GM19238 (cell line): ENCODE data around the gene CCDC88C.

Experiments used
- DNase-seq: peaks from one replicate; pipeline ENCODE4 v3.0.0; 2011; ENCODE audit warnings: low spot score; ENCODE audit not compliant: insufficient read length

Gene CCDC88C

GRCh38 chr14:91309756-91310280 lies 107.8 kb downstream of the CCDC88C start:
- no peak for DNase-seq

GRCh38 chr14:91308337-91308736 lies 109.3 kb downstream of the CCDC88C start:
- no peak for DNase-seq

GRCh38 chr14:91307652-91308051 lies 110.0 kb downstream of the CCDC88C start:
- no peak for DNase-seq

- DNase-seq = no peak
Observed at GRCh38 chr14:91307046-91307445, 110.6 kb downstream of the CCDC88C start.

- no peak for DNase-seq
Observed at GRCh38 chr14:91306547-91306946, 111.1 kb downstream of the CCDC88C start.

GRCh38 chr14:91305650-91306431 lies 111.8 kb downstream of the CCDC88C start:
- DNase-seq = no peak

GRCh38 chr14:91303924-91304229 lies 113.7 kb downstream of the CCDC88C start:
- no peak for DNase-seq

- peak; percentile 71 for DNase-seq
Observed at GRCh38 chr14:91303091-91303923, 114.3 kb downstream of the CCDC88C start.

GRCh38 chr14:91302391-91302790 lies 115.2 kb downstream of the CCDC88C start:
- DNase-seq = no peak

GRCh38 chr14:91300957-91301356 lies 116.7 kb downstream of the CCDC88C start:
- no peak for DNase-seq

- no peak for DNase-seq
Observed at GRCh38 chr14:91300283-91300895, 117.2 kb downstream of the CCDC88C start.

GRCh38 chr14:91299121-91300115 lies 118.2 kb downstream of the CCDC88C start:
- DNase-seq = no peak

- no peak for DNase-seq
Observed at GRCh38 chr14:91298576-91298975, 119.0 kb downstream of the CCDC88C start.

- DNase-seq = no peak
Observed at GRCh38 chr14:91297081-91297711, 120.4 kb downstream of the CCDC88C start.

GRCh38 chr14:91295851-91296796 lies 121.5 kb downstream of the CCDC88C start:
- no peak for DNase-seq

GRCh38 chr14:91295276-91295845 lies 122.3 kb downstream of the CCDC88C start:
- DNase-seq = no peak

- no peak for DNase-seq
Observed at GRCh38 chr14:91294153-91294552, 123.5 kb downstream of the CCDC88C start.

GRCh38 chr14:91293281-91293680 lies 124.3 kb downstream of the CCDC88C start:
- DNase-seq = no peak

- DNase-seq = no peak
Observed at GRCh38 chr14:91292491-91292890, 125.1 kb downstream of the CCDC88C start.
